K562 (cell line): ENCODE results near the gene TRIM65. TPM values are rescaled to one million over a fixed set of nuclear protein-coding genes. Genes with fewer than 3 reads are reported as not detected.
A peak's percentile ranks its signal among the peaks of the same experiment; 100 is the strongest.

Experiments
- CREB1 ChIP-seq, 2 experiments: sonication (generic) in 1 of 2; formaldehyde crosslinking in 1 of 2; IDR thresholded peaks; 2 replicates each; pipeline versions ENCODE4 v1.6.1 to v1.8.0; 2012 to 2022; ENCODE audit warnings: inconsistent platforms in 1 of 2, mild to moderate bottlenecking in 1 of 2, missing genetic modification reagents in 1 of 2, moderate library complexity in 1 of 2
- ELK1 ChIP-seq: sonication (generic); formaldehyde crosslinking; IDR thresholded peaks from 2 replicates; pipeline ENCODE4 v1.8.1; 2022; ENCODE audit warnings: missing genetic modification reagents
- PHF20 ChIP-seq: fragments of 450-650 bp; IDR thresholded peaks from 2 replicates; pipeline ENCODE4 v1.6.1; 2018; ENCODE audit not compliant: partially characterized antibody
- POLR2AphosphoS5 ChIP-seq: IDR thresholded peaks from 2 replicates; pipeline ENCODE4 v1.6.1; 2011; ENCODE audit warnings: mild to moderate bottlenecking, low read depth, low read length, moderate library complexity; ENCODE audit not compliant: control insufficient read depth, insufficient read depth
- SREBF1 ChIP-seq: fragments of 150-350 bp; IDR thresholded peaks from 2 replicates; pipeline ENCODE4 v1.6.1; 2014; ENCODE audit warnings: antibody characterized with exemption, low read depth, low read length, borderline replicate concordance
- SRSF1 ChIP-seq: fragments of 200-400 bp; formaldehyde crosslinking; IDR thresholded peaks from 2 replicates; pipeline ENCODE4 v1.6.1; 2017; ENCODE audit warnings: mild to moderate bottlenecking, low read depth, low read length, moderate library complexity
- ZFP1 ChIP-seq: fragments of 450-650 bp; formaldehyde crosslinking; IDR thresholded peaks from 2 replicates; pipeline ENCODE4 v1.4.0; 2020; ENCODE audit warnings: mild to moderate bottlenecking, mixed read lengths
- ZNF133 ChIP-seq: fragments of 250-450 bp; sonication (Bioruptor Pico); IDR thresholded peaks from 2 replicates; pipeline ENCODE4 v1.4.0; 2020; ENCODE audit warnings: mild to moderate bottlenecking
- ZNF316 ChIP-seq: fragments of 450-650 bp; IDR thresholded peaks from 2 replicates; pipeline ENCODE4 v1.6.1; 2016
- ZNF354B ChIP-seq: fragments of 250-450 bp; sonication (Bioruptor Pico); IDR thresholded peaks from 2 replicates; pipeline ENCODE4 v1.4.0; 2020
- ZZZ3 ChIP-seq: fragments of 450-650 bp; IDR thresholded peaks from 2 replicates; pipeline ENCODE4 v1.6.1; 2016; ENCODE audit warnings: antibody characterized with exemption, mild to moderate bottlenecking, moderate library complexity
- polyA plus RNA-seq, 8 experiments: library from polyadenylated mRNA; depleted of rRNA in 4 of 8; stranded (reverse) in 5 of 8; unstranded in 3 of 8; fragments of >200 nt; fragmentation: Nextera tagmentation in 2 of 8; fragmentation: Illumina TruSeq in 1 of 8; extraction: Ambion mirVana in 2 of 8; extraction: Trizol in 1 of 8; gene quantifications; 2 replicates each; pipeline versions ENCODE4 v1.2.1 to v1.2.3, GENCODE V29; 2011 to 2014; ENCODE audit warnings: inconsistent platforms in 1 of 8, missing spikeins in 1 of 8
- total RNA-seq, 7 experiments: library from RNA; depleted of rRNA in 6 of 7; stranded (reverse); fragments of >200 nt in 6 of 7; fragmentation: Illumina TruSeq in 2 of 7; extraction: Trizol in 2 of 7; gene quantifications; 2 replicates each; pipeline versions ENCODE4 v1.2.1 to v1.2.3, GENCODE V29; 2011 to 2021; ENCODE audit warnings: low replicate concordance in 1 of 7
- TF ChIP-seq, protein P1 (sequence below): fragments of 250-450 bp; sonication (Bioruptor Pico); IDR thresholded peaks from 2 replicates; pipeline ENCODE4 v1.5.0; 2021
- TF ChIP-seq, protein P2 (sequence below): IDR thresholded peaks from 2 replicates; pipeline ENCODE4 v1.6.1; 2011; ENCODE audit warnings: borderline replicate concordance, low read depth, mild to moderate bottlenecking, moderate library complexity, low read length; ENCODE audit not compliant: insufficient read depth, poor library complexity, severe bottlenecking

The TRIM65 gene
- total and polyA plus RNA-seq, 9 of the 15 experiments (the other 6 are each of a cell fraction or from before 2014, with no cell fraction given), result 2.8 to 45.7 (median 22.9) TPM

- TF ChIP-seq, protein P1, sequence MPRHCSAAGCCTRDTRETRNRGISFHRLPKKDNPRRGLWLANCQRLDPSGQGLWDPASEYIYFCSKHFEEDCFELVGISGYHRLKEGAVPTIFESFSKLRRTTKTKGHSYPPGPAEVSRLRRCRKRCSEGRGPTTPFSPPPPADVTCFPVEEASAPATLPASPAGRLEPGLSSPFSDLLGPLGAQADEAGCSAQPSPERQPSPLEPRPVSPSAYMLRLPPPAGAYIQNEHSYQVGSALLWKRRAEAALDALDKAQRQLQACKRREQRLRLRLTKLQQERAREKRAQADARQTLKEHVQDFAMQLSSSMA (CRISPR knock-in tag), result no peak
- peak; percentile 13; the same call in 1 of the 2 replicates for TF ChIP-seq POLR2AphosphoS5
- TF ChIP-seq CREB1 (IDR thresholded peaks at IDR 0.05), result no peak
- TF ChIP-seq CREB1 (CRISPR knock-in tag; IDR thresholded peaks at IDR 0.05), result no peak
- TF ChIP-seq SREBF1, result no peak
- TF ChIP-seq ZNF133 (CRISPR knock-in tag), result no peak
- TF ChIP-seq, protein P2, sequence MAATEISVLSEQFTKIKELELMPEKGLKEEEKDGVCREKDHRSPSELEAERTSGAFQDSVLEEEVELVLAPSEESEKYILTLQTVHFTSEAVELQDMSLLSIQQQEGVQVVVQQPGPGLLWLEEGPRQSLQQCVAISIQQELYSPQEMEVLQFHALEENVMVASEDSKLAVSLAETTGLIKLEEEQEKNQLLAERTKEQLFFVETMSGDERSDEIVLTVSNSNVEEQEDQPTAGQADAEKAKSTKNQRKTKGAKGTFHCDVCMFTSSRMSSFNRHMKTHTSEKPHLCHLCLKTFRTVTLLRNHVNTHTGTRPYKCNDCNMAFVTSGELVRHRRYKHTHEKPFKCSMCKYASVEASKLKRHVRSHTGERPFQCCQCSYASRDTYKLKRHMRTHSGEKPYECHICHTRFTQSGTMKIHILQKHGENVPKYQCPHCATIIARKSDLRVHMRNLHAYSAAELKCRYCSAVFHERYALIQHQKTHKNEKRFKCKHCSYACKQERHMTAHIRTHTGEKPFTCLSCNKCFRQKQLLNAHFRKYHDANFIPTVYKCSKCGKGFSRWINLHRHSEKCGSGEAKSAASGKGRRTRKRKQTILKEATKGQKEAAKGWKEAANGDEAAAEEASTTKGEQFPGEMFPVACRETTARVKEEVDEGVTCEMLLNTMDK, result no peak
- no peak for TF ChIP-seq ZZZ3
- TF ChIP-seq SRSF1, result 0 out of 2 replicates have a peak, but pooled peaks have one; percentile 30
- no peak for TF ChIP-seq ZNF354B (CRISPR knock-in tag)
- TF ChIP-seq ZNF316, result no peak
- TF ChIP-seq ELK1, result 0 out of 2 replicates have a peak, but pooled peaks have one; percentile 42
- no peak for TF ChIP-seq ZFP1 (CRISPR knock-in tag)
- TF ChIP-seq PHF20, result peak; percentile 15
- TF ChIP-seq, all 486 proteins: peak for 7
Observed at GRCh38 chr17:75897160-75898019, 639 bp upstream of the TRIM65 start (continued).
